Vein endothelial cell (primary cell): Measurements from ENCODE around the gene L1TD1. TPM values are rescaled to one million over a fixed set of nuclear protein-coding genes. Genes with fewer than 3 reads are reported as not detected.

ENCODE experiments used
- total RNA-seq: library from RNA; depleted of rRNA; stranded (reverse); fragments of >200 nt; gene quantifications from 2 replicates; pipeline ENCODE4 v1.2.3, GENCODE V29; 2012

Gene L1TD1, protein sequence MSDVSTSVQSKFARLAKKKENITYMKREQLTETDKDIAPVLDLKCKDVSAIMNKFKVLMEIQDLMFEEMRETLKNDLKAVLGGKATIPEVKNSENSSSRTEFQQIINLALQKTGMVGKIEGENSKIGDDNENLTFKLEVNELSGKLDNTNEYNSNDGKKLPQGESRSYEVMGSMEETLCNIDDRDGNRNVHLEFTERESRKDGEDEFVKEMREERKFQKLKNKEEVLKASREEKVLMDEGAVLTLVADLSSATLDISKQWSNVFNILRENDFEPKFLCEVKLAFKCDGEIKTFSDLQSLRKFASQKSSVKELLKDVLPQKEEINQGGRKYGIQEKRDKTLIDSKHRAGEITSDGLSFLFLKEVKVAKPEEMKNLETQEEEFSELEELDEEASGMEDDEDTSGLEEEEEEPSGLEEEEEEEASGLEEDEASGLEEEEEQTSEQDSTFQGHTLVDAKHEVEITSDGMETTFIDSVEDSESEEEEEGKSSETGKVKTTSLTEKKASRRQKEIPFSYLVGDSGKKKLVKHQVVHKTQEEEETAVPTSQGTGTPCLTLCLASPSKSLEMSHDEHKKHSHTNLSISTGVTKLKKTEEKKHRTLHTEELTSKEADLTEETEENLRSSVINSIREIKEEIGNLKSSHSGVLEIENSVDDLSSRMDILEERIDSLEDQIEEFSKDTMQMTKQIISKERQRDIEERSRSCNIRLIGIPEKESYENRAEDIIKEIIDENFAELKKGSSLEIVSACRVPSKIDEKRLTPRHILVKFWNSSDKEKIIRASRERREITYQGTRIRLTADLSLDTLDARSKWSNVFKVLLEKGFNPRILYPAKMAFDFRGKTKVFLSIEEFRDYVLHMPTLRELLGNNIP
- not detected in 2 replicates for total RNA-seq

GRCh38 chr1:62194651-62195544 lies at the start of gene L1TD1:
Gene L1TD1 (plus strand): TSS chr1:62194849. CDS start chr1:62206629, 11,780 bp downstream.

Other genes with a start within 250 kb of the L1TD1 start
- not detected in 2 replicates for gene KANK4, start 124.6 kb downstream of the L1TD1 start, total RNA-seq
- gene USP1, start 242.2 kb downstream of the L1TD1 start, total RNA-seq: 17.6 and 32.7 TPM in 2 replicates